Measurements from ENCODE around the gene NEMP2.

- TF ChIP-seq, protein P1, sequence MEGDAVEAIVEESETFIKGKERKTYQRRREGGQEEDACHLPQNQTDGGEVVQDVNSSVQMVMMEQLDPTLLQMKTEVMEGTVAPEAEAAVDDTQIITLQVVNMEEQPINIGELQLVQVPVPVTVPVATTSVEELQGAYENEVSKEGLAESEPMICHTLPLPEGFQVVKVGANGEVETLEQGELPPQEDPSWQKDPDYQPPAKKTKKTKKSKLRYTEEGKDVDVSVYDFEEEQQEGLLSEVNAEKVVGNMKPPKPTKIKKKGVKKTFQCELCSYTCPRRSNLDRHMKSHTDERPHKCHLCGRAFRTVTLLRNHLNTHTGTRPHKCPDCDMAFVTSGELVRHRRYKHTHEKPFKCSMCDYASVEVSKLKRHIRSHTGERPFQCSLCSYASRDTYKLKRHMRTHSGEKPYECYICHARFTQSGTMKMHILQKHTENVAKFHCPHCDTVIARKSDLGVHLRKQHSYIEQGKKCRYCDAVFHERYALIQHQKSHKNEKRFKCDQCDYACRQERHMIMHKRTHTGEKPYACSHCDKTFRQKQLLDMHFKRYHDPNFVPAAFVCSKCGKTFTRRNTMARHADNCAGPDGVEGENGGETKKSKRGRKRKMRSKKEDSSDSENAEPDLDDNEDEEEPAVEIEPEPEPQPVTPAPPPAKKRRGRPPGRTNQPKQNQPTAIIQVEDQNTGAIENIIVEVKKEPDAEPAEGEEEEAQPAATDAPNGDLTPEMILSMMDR (IDR thresholded peaks at IDR 0.05), result no peak
- no peak for TF ChIP-seq POLR2AphosphoS5 (IDR thresholded peaks at IDR 0.05; ENCODE audit: low read depth, low read length)
These were observed 27.6 kb upstream of the NEMP2 start for GRCh38 chr2:190562121-190562520.

Data from Panc1 (cell line).